Measurements from ENCODE around the gene NFIB. TPM values are rescaled to one million over a fixed set of nuclear protein-coding genes. Genes with fewer than 3 reads are reported as not detected.
A peak's percentile ranks its signal among the peaks of the same experiment; 100 is the strongest.

Gene NFIB
- total and polyA plus RNA-seq, 2 experiments from 2014 or later, result 5.3 to 6.0 TPM

DNA sequence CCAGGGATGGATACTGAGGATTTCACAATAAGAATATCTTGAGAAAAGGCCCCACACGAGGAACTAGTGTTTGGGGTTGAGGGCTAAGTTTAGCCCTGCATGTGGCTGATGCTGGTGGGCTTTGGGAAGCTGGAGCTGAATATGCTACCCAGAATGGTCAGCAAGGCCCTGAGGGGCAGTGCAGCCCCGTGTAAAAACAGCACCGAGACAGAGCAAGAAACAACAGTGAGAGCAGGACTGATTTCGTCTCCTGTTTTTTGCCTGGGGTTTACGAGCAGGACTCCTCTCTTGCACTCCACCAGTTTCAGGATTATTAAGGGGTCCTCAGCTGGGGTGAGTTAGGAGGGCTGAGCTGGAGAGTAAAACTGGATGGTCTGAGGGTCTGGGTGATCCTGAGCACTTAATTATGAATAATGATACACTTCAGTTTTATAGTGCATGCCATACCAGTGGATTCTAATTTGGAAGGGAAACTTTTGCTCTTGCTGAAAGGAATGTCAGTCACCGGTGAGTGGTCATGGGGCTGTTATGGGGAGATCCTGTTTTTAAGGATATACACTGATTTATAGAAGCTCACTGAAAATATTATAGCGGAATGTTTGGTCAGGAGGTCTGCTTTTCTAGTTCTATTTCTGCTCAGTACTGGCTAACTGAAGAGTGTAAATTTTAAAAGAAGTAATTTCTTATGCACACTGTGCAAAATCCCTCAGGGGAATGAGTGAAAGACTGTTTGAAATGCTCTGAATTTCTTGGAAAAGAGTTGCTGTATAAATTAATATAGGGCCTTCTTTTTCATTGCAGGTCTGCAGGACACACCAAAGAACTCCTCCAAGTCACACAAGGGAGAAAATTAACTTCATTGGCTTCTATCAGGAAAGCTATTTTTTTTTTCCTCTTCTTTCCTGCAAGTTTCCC, 42.7 kb upstream of the NFIB start:
- WGBS, 2 experiments (ENCODE audit: low coverage in 1 of 2, low lambda C conversion rate in 2 of 2, missing lambda C conversion rate in 2 of 2), result 80 to 85% methylated on average over 7 of the region's 7 CpGs
- Histone ChIP-seq H3K27ac (no peak overlapping the region), H3K9me3 (ENCODE audit: low read depth) (no peaks in the 10 kb centered on the region), H4K20me1 (ENCODE audit: insufficient read depth) (no peaks in the 10 kb centered on the region), H3K79me2 (ENCODE audit: insufficient read depth) (no peaks in the 10 kb centered on the region), H3K36me3 (ENCODE audit: low read depth) (no peaks in the 10 kb centered on the region), H3K9ac (no peak overlapping the region), H3K4me2 (ENCODE audit: unreplicated experiment) (no peak overlapping the region), H3K4me3 (no peak overlapping the region), H2AFZ (no peak overlapping the region), H3K4me1 (ENCODE audit: insufficient read depth) (peaks cover 15% of the 10 kb centered on the region), H3K27me3 (replicated peaks; ENCODE audit: insufficient read depth) (peaks cover 35% of the 10 kb centered on the region), H3K9me2 (ENCODE audit: insufficient read depth) (no peaks in the 10 kb centered on the region), H3F3A (ENCODE audit: insufficient read depth) (peaks cover 6% of the 10 kb centered on the region)
- no peak for DNase-seq
- TF ChIP-seq EZH2 (IDR thresholded peaks at IDR 0.05; ENCODE audit: insufficient read depth, poor library complexity, severe bottlenecking) (no peak), EZH2phosphoT487 (IDR thresholded peaks at IDR 0.05; ENCODE audit: insufficient read depth, low read depth) (no peak)
- in situ Hi-C loops (cut with MboI), result no loop called here

DNA sequence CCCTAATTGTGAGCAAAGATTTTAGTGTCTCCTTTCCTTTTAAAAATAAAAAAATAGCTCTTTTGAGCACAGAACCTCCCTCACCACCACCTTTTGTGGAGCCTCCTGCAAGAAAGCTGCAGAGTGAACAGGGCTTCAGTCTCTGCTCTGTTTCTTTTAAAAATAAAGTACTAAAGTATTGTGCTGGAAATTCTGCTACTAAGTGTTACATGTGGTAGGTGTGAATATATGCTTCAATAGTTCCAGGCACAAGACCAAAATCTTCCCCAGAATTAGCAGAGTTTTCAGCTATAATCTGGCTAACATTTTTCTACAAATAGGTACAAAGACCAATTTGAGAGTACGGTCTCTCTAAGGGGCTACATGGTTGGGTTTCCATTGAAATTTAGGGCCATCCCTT, 40.3 kb upstream of the NFIB start:
- Histone ChIP-seq H3K9me3 (ENCODE audit: low read depth) (no peaks in the 10 kb centered on the region), H3K9ac (no peak overlapping the region), H3F3A (ENCODE audit: insufficient read depth) (no peaks in the 10 kb centered on the region), H3K79me2 (ENCODE audit: insufficient read depth) (no peaks in the 10 kb centered on the region), H3K27ac (no peak overlapping the region), H3K36me3 (ENCODE audit: low read depth) (no peaks in the 10 kb centered on the region), H3K4me2 (ENCODE audit: unreplicated experiment) (no peak overlapping the region), H3K4me3 (no peak overlapping the region), H2AFZ (no peak overlapping the region), H3K27me3 (replicated peaks; ENCODE audit: insufficient read depth) (peaks cover 56% of the 10 kb centered on the region), H4K20me1 (ENCODE audit: insufficient read depth) (no peaks in the 10 kb centered on the region), H3K4me1 (ENCODE audit: insufficient read depth) (peaks cover 4% of the 10 kb centered on the region), H3K9me2 (ENCODE audit: insufficient read depth) (no peaks in the 10 kb centered on the region)
- TF ChIP-seq EZH2 (IDR thresholded peaks at IDR 0.05; ENCODE audit: insufficient read depth, poor library complexity, severe bottlenecking), result no peak
- no peak for TF ChIP-seq EZH2phosphoT487 (IDR thresholded peaks at IDR 0.05; ENCODE audit: insufficient read depth, low read depth)
- 84 to 88% methylated on average over 1 of the region's 1 CpG for WGBS, 2 experiments (ENCODE audit: low coverage in 1 of 2, low lambda C conversion rate in 2 of 2, missing lambda C conversion rate in 2 of 2)
- DNase-seq, result no peak
- in situ Hi-C loops (cut with MboI), result no loop called here

GRCh38 chr9:14353222-14354056, 39.5 kb upstream of the NFIB start:
- H3K4me2 ChIP-seq (ENCODE audit: unreplicated experiment), result peak overlapping the region; percentile 80
- no peak overlapping the region for H3K27ac ChIP-seq
- DNase-seq, result peak; percentile 79
- WGBS, 2 experiments (ENCODE audit: low coverage in 1 of 2, low lambda C conversion rate in 2 of 2, missing lambda C conversion rate in 2 of 2), result 17 to 18% methylated on average over 18 of the region's 18 CpGs
- H3K79me2 ChIP-seq (ENCODE audit: insufficient read depth), result no peaks in the 10 kb centered on the region
- H3F3A ChIP-seq (ENCODE audit: insufficient read depth), result no peaks in the 10 kb centered on the region
- H3K9ac ChIP-seq, result no peak overlapping the region
- in situ Hi-C loops (cut with MboI), result no loop called here
- no peaks in the 10 kb centered on the region for H3K36me3 ChIP-seq (ENCODE audit: low read depth)
- no peaks in the 10 kb centered on the region for H3K9me3 ChIP-seq (ENCODE audit: low read depth)
- no peaks in the 10 kb centered on the region for H3K9me2 ChIP-seq (ENCODE audit: insufficient read depth)
- peak overlapping the region; percentile 20; the same call in 1 of the 2 replicates for H3K4me3 ChIP-seq
- H3K27me3 ChIP-seq (replicated peaks; ENCODE audit: insufficient read depth), result peaks cover 64% of the 10 kb centered on the region
- H2AFZ ChIP-seq, result no peak overlapping the region
- no peaks in the 10 kb centered on the region for H4K20me1 ChIP-seq (ENCODE audit: insufficient read depth)
- TF ChIP-seq EZH2phosphoT487 (IDR thresholded peaks at IDR 0.05; ENCODE audit: insufficient read depth, low read depth), result no peak
- TF ChIP-seq EZH2 (IDR thresholded peaks at IDR 0.05; ENCODE audit: insufficient read depth, poor library complexity, severe bottlenecking), result no peak
- peaks cover 4% of the 10 kb centered on the region for H3K4me1 ChIP-seq (ENCODE audit: insufficient read depth)

GRCh38 chr9:14352503-14352902, 38.6 kb upstream of the NFIB start:
- H3K4me1 ChIP-seq (ENCODE audit: insufficient read depth), result peaks cover 8% of the 10 kb centered on the region; the same call in 1 of the 2 replicates
- no peaks in the 10 kb centered on the region for H4K20me1 ChIP-seq (ENCODE audit: insufficient read depth)
- DNase-seq, result no peak
- in situ Hi-C loops (cut with MboI), result no loop called here
- no peaks in the 10 kb centered on the region for H3K36me3 ChIP-seq (ENCODE audit: low read depth)
- no peak overlapping the region for H3K4me3 ChIP-seq
- H3K9me3 ChIP-seq (ENCODE audit: low read depth), result no peaks in the 10 kb centered on the region
- H2AFZ ChIP-seq, result no peak overlapping the region
- H3K4me2 ChIP-seq (ENCODE audit: unreplicated experiment), result no peak overlapping the region
- peaks cover 70% of the 10 kb centered on the region for H3K27me3 ChIP-seq (replicated peaks; ENCODE audit: insufficient read depth)
- no peak for TF ChIP-seq EZH2 (IDR thresholded peaks at IDR 0.05; ENCODE audit: insufficient read depth, poor library complexity, severe bottlenecking)
- TF ChIP-seq EZH2phosphoT487 (IDR thresholded peaks at IDR 0.05; ENCODE audit: insufficient read depth, low read depth), result no peak
- no peaks in the 10 kb centered on the region for H3K9me2 ChIP-seq (ENCODE audit: insufficient read depth)
- 90 to 93% methylated on average over 4 of the region's 4 CpGs for WGBS, 2 experiments (ENCODE audit: low coverage in 1 of 2, low lambda C conversion rate in 2 of 2, missing lambda C conversion rate in 2 of 2)
- H3F3A ChIP-seq (ENCODE audit: insufficient read depth), result no peaks in the 10 kb centered on the region
- no peak overlapping the region for H3K9ac ChIP-seq
- H3K79me2 ChIP-seq (ENCODE audit: insufficient read depth), result no peaks in the 10 kb centered on the region
- no peak overlapping the region for H3K27ac ChIP-seq

Measured in GM23248 (cell line).